SK-N-MC (cell line): ENCODE data around the gene MAP1S.

Source experiments
- EZH2 ChIP-seq: fragments of 200-600 bp; sonication (generic); IDR thresholded peaks from one replicate; pipeline ENCODE4 v1.6.1; 2017; ENCODE audit warnings: antibody characterized with exemption
- FOXP2 ChIP-seq: optimal IDR thresholded peaks from 2 replicates; pipeline ENCODE3; 2011; ENCODE audit warnings: mild to moderate bottlenecking, moderate library complexity; ENCODE audit not compliant: insufficient read depth; ENCODE audit errors: extremely low read length, control extremely low read depth
- POLR2AphosphoS5 ChIP-seq: IDR thresholded peaks from 2 replicates; pipeline ENCODE4 v1.6.1; 2012; ENCODE audit warnings: mild to moderate bottlenecking, low read depth, low read length, borderline replicate concordance

GRCh38 chr19:17719730-17720400, 585 bp downstream of the MAP1S start:
- no peak for TF ChIP-seq EZH2
- TF ChIP-seq POLR2AphosphoS5: no peak
- TF ChIP-seq FOXP2: no peak
